HUES48 (cell line): Measurements from ENCODE around the gene EIF3J.

Source experiments
- H3K27ac ChIP-seq: one replicate; pipeline ENCODE4 v1.7.0; 2013; ENCODE audit warnings: low read depth, low read length, inconsistent platforms
- H3K27me3 ChIP-seq: 2 replicates; pipeline ENCODE4 v1.6.1; 2013; ENCODE audit warnings: mild to moderate bottlenecking, low read length; ENCODE audit not compliant: control insufficient read depth, insufficient read depth
- H3K36me3 ChIP-seq: 2 replicates; pipeline ENCODE4 v1.6.1; 2013; ENCODE audit warnings: low read length; ENCODE audit not compliant: control insufficient read depth, insufficient read depth
- H3K4me1 ChIP-seq: 2 replicates; pipeline ENCODE4 v1.6.1; 2013; ENCODE audit warnings: mild to moderate bottlenecking, low read length; ENCODE audit not compliant: control insufficient read depth, insufficient read depth
- H3K4me3 ChIP-seq: 2 replicates; pipeline ENCODE4 v1.5.1; 2013; ENCODE audit warnings: mild to moderate bottlenecking, low read depth, low read length
- H3K9ac ChIP-seq: 2 replicates; pipeline ENCODE4 v1.6.1; 2013; ENCODE audit warnings: mild to moderate bottlenecking, low read depth, low read length, moderate library complexity
- H3K9me3 ChIP-seq: 2 replicates; pipeline ENCODE4 v1.6.1; 2013; ENCODE audit warnings: low read length; ENCODE audit not compliant: control insufficient read depth, insufficient read depth

EIF3J gene

DNA sequence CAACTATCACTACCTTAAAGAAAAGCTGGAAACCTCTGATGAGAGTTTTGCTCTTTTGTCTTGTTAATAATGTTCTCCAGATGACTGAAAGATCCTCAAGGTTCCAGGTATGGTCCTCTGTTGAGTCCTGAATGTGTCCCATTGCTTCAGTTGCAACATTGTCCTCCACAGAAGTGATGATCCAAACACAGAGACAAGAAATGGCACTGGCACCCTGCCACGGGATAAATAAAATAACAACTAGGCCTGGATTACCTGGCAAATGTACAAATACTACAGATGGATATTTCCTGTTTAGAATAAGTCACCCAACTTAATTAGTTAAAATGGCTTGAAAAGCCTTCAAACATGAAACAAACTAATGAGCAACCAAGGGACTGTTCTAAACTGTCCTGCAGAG lies 58.3 kb downstream of the EIF3J start:
- Histone ChIP-seq H3K27ac (no peak overlapping the region), H3K27me3 (no peaks in the 10 kb centered on the region), H3K36me3 (peaks cover 81% of the 10 kb centered on the region), H3K9me3 (no peaks in the 10 kb centered on the region), H3K4me1 (no peaks in the 10 kb centered on the region), H3K9ac (no peak overlapping the region), H3K4me3 (no peak overlapping the region)

DNA sequence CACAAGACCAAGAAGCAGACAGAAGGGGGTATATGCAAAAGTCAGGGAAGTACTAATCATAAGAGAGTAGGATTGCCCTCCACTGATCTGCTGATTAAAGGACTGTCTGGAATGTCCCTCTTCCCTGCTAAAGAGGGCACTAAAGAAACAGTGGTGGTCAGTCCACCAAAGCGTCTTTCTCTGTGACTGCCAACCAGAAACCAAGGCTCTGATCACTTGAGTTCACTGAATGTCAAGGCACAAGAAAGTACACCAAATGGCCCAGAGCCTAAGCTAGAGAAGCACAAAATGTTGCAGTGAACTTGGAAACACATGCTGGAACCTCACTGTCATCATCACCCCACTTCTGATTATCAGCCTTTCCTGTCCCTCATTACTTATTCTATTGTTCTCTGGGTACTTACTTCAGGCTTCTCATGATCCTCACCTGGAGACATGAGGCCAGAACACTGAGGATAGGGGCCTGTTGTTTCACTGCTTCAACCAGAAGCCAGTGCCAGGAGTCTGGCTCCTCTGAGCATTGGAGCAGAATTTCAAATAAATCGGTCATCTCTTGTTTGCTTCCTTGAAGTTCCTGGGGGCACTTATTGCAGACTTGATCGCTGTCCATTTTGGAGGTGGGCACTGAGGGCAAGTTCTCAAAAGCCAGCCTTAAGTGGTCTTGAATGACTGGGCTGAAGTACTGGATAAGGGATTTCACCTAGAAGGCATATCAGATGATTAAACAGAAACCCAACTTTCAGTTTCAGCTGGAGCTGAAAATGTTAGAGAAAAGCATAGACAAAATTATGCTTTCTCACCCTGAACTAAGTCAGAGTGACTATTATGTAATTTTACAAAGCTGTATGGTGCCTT lies 58.9 kb downstream of the EIF3J start:
- H3K9ac ChIP-seq: no peak overlapping the region
- H3K4me3 ChIP-seq: no peak overlapping the region
- no peak overlapping the region for H3K27ac ChIP-seq
- no peaks in the 10 kb centered on the region for H3K9me3 ChIP-seq
- H3K27me3 ChIP-seq: no peaks in the 10 kb centered on the region
- peaks cover 75% of the 10 kb centered on the region for H3K36me3 ChIP-seq
- no peaks in the 10 kb centered on the region for H3K4me1 ChIP-seq

DNA sequence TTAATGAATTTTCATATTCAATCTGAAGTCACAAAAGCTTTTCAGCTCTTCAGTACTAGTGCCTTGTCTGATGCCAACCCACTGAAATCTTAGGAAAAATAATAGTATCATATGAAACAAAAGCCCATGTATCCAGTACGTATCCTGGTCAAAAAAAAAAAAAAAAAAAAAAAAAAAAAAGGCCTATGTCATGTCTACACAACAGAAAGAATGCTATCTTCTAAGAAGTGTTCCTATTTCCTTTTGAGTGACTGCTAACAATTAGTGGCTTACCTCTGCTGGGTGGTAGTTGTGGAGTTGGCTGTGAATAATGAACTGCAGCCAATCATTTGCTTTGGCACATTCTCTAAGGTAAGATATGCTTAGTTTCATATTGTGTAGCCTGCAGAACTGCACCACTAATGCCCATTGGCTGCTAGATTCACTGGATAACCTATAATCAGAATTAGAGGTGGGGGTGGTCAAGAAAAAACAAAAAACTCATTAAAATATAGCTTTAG lies 59.6 kb downstream of the EIF3J start:
- Histone ChIP-seq H3K36me3 (peaks cover 68% of the 10 kb centered on the region), H3K9ac (no peak overlapping the region), H3K27ac (no peak overlapping the region), H3K4me3 (no peak overlapping the region), H3K27me3 (no peaks in the 10 kb centered on the region), H3K4me1 (no peaks in the 10 kb centered on the region), H3K9me3 (no peaks in the 10 kb centered on the region)

DNA sequence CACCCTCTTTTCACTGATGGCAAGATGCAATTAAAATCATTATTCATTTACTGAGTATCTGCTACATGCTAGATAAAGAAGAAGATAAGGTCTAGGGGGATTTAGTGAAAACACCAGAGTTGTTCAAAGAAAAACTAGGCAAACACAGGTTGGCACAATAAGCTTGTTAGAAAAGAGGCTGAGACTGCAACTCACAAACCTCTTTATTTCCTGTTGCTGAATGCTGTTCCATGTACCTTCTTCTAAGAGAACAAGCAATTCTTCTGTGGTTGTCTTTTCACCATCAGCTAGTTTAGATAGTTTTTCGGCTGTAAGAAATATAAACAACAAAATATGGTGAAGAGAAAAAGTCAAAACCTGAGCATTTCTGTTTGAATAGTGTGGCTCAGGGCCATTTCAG lies 61.1 kb downstream of the EIF3J start:
- Histone ChIP-seq H3K4me1 (no peaks in the 10 kb centered on the region), H3K9ac (no peak overlapping the region), H3K4me3 (no peak overlapping the region), H3K36me3 (peaks cover 55% of the 10 kb centered on the region), H3K27me3 (no peaks in the 10 kb centered on the region), H3K27ac (no peak overlapping the region), H3K9me3 (no peaks in the 10 kb centered on the region)

DNA sequence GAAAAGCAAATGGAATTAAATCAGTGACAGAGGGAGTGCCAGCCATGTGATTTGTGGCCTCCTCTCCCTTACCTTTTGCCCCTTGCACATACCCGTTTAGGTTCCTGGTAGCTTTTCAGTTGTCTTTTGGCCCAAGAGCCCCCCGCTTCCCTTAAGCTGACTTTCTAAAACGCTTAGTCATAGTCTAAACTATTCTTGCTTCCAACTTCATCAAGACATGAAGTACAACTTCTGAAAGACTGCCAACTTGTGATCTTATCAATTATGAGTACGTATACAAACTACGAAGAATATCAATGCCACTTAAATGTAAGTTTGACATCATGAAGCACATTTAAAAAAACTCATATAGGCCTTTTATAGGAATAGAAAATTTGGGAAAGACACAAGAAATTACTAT lies 61.9 kb downstream of the EIF3J start:
- Histone ChIP-seq H3K4me3 (no peak overlapping the region), H3K4me1 (no peaks in the 10 kb centered on the region), H3K9me3 (no peaks in the 10 kb centered on the region), H3K36me3 (peaks cover 57% of the 10 kb centered on the region), H3K27me3 (no peaks in the 10 kb centered on the region), H3K9ac (no peak overlapping the region), H3K27ac (no peak overlapping the region)

DNA sequence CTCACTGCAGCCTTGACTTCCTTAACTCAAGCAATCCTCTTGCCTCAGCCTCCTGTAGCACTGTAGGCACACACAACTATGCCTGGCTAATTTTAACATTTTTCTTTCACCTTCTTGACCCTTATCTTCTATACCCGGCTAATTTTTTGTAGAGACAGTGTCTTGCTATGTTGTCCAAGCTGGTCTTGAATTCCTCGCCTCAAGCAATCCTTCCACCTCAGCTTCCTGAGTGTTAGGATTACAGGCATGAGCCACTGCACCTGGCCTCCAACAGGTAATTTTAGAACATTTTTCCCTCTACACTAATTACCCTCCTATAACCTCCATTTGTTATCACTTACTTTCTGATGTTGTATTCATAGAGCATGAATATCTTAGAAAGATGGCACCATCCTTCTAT lies 66.2 kb downstream of the EIF3J start:
- Histone ChIP-seq H3K27me3 (no peaks in the 10 kb centered on the region), H3K27ac (no peak overlapping the region), H3K4me1 (no peaks in the 10 kb centered on the region), H3K36me3 (peaks cover 62% of the 10 kb centered on the region), H3K4me3 (no peak overlapping the region), H3K9ac (no peak overlapping the region), H3K9me3 (no peaks in the 10 kb centered on the region)

DNA sequence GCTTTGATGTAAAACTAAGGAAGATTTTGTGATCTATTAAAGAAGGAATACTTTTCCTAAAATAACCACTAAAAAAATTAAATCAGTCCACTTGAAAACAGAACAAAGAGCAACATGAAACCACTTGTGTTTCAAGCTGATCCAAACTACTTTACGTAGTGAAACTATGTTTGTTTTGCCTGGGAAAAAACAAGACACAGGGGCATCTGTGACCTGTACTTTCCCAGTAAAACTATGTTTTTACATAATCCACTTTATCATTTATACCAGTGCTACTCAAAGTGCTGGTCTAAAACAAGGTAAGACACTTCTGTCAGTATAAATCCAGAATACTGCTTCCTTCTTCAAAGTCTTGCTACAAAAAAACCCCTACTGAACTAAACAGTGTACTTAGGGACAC lies 69.8 kb downstream of the EIF3J start:
- H3K4me3 ChIP-seq: no peak overlapping the region
- no peaks in the 10 kb centered on the region for H3K9me3 ChIP-seq
- H3K9ac ChIP-seq: no peak overlapping the region
- H3K36me3 ChIP-seq: peaks cover 60% of the 10 kb centered on the region
- no peaks in the 10 kb centered on the region for H3K4me1 ChIP-seq
- H3K27ac ChIP-seq: no peak overlapping the region
- no peaks in the 10 kb centered on the region for H3K27me3 ChIP-seq
